Heart right ventricle (tissue), 16 donors: ENCODE data around the gene PLCB4. TPM values are rescaled to one million over a fixed set of nuclear protein-coding genes. Genes with fewer than 3 reads are reported as not detected.
A peak's percentile ranks its signal among the peaks of the same experiment; 100 is the strongest.

Experiments
- ATAC-seq, 8 donors: fragments of 200-7000 bp; cut with Tn5 transposase; one replicate each; pipeline ENCODE4 v1.9.1; 2020; ENCODE audit warnings: mild to moderate bottlenecking in 8 of 8, moderate library complexity in 8 of 8, moderate number of reproducible peaks in 1 of 8
- DNase-seq, 2 donors: peaks; one replicate each; pipeline ENCODE4 v3.0.0-alpha.2; 2020
- H3K27ac ChIP-seq, 10 donors: fragments of 200-600 bp; sonication (generic) in 2 of 10; one replicate each; pipeline versions ENCODE4 v1.5.0 to v1.8.0; 2020 to 2022; ENCODE audit warnings: mild to moderate bottlenecking in 3 of 10
- H3K27me3 ChIP-seq, 7 donors: fragments of 200-600 bp; one replicate each; pipeline ENCODE4 v1.8.0; 2021 to 2022; ENCODE audit warnings: mild to moderate bottlenecking in 2 of 7
- H3K36me3 ChIP-seq, 9 donors: fragments of 200-600 bp; sonication (generic) in 1 of 9; one replicate each; pipeline versions ENCODE4 v1.5.0 to v1.8.0; 2020 to 2022; ENCODE audit warnings: mild to moderate bottlenecking in 2 of 9
- H3K4me1 ChIP-seq, 9 donors: fragments of 200-600 bp; sonication (generic) in 1 of 9; one replicate each; pipeline versions ENCODE4 v1.5.0 to v1.8.0; 2020 to 2022; ENCODE audit warnings: mild to moderate bottlenecking in 4 of 9
- H3K4me3 ChIP-seq, 10 donors: fragments of 200-600 bp; sonication (generic) in 2 of 10; one replicate each; pipeline versions ENCODE4 v1.5.0 to v1.8.0; 2020 to 2022; ENCODE audit warnings: mild to moderate bottlenecking in 7 of 10, moderate library complexity in 2 of 10
- H3K9me3 ChIP-seq, 11 donors: fragments of 200-600 bp in 10 of 11; sonication (generic) in 2 of 11; one replicate each; pipeline versions ENCODE4 v1.5.0 to v1.8.0; 2013 to 2022; ENCODE audit warnings: mild to moderate bottlenecking in 2 of 11, control low read depth in 1 of 11, moderate library complexity in 1 of 11
- CTCF ChIP-seq, 9 donors: fragments of 200-600 bp; sonication (generic) in 2 of 9; IDR thresholded peaks; one replicate each; pipeline versions ENCODE4 v1.5.0 to v1.8.0; 2021 to 2022; ENCODE audit warnings: antibody characterized with exemption in 9 of 9, mild to moderate bottlenecking in 5 of 9, moderate library complexity in 1 of 9
- WGBS, 2 donors: extraction: QIAGEN DNeasy Blood & Tissue Kit; methylation state at CpG; one replicate each; pipeline ENCODE4 v1.1.7; 2013; ENCODE audit warnings: inconsistent platforms in 1 of 2; 5-methylcytosine and 5-hydroxymethylcytosine counted together
- intact Hi-C, 10 donors: fragments of 100-400 bp; cut with DNase I; formaldehyde crosslinking; loops; one replicate each; pipeline versions ENCODE4 v1.11.1 to v1.14.2; 2022
- polyA plus RNA-seq, 2 donors: library from polyadenylated mRNA; stranded (reverse); fragments of 200-250 nt; gene quantifications; one replicate each; pipeline ENCODE4 v1.2.3, GENCODE V29; 2013
- total RNA-seq, 10 donors: library from RNA; stranded (reverse); fragmentation: NEBNext Ultra II Directional in 3 of 10; extraction: Animal tissue kit (Norgen Biotek cat#: 25700) in 3 of 10; gene quantifications; one replicate each; pipeline versions ENCODE4 v1.2.1 to v1.2.4, GENCODE V29; 2021 to 2023
- donor health status: Arrhythmogenic right ventricular cardiomyopathy.
- donor health status: ischemic (EF 13 %, LVEDD 7.1; RV severe dilation, severe dysfunction).
- donor health status: healthy with polysubstance abuse.
- donor health status: DM: no; HTN: yes; CAD: no.
- donor health status: DM: no; HTN: no; CAD: no.
- donor health status: ischemic (EF 25% LVEDD 6.9; RV normal size, moderate dysfunction).
- donor health status: ischemic (EF 25% LVEDD 5.7; RV mildly dilated, moderate dysfunction).
- donor health status: healthy.
- donor health status: DM: yes; HTN: yes; CAD: no.
- donor health status: Ischemic cardiomyopathy.
- donor health status: ischemic (EF 35%, LVEDD 5.7; RV mildly dilated, moderate dysfunction).
- donor health status: nonischemic (EF 11% LVEDD 7.7; RV severe dilation, severe dysfunction).
- donor health status: DM: yes; HTN: yes; CAD: no.
- donor health status: PGD.
- donor health status: ischemic (EF 29% LVEDD 5.4; RV normal size, mild dysfunction).
- donor health status: nonischemic (EF 23%, LVEDD 6.1; RV moderate dilation, normal function).

Gene PLCB4
- total and polyA plus RNA-seq, 12 donors, result 3.6 to 33.3 (median 28.4) TPM

GRCh38 chr20:9144643-9145042, 75.8 kb downstream of the PLCB4 start:
- peaks cover 0 to 1% (median 0%) of the 10 kb centered on the region in 11 donors for H3K9me3 ChIP-seq
- intact Hi-C loops, result no loop called here
- peaks cover 9 to 66% (median 43%) of the 10 kb centered on the region in 9 donors for H3K4me1 ChIP-seq
- H3K4me3 ChIP-seq, result no peak overlapping the region
- ATAC-seq (no peak), DNase-seq (no peak)
- H3K27me3 ChIP-seq, result no peaks in the 10 kb centered on the region
- no peak for TF ChIP-seq CTCF (IDR thresholded peaks at IDR 0.05)
- WGBS, 2 donors, result 21 to 64% methylated on average over 2 of the region's 2 CpGs
- H3K27ac ChIP-seq, result peak overlapping the region in 2 of 10 donors; percentile 27 to 48
- no peaks in the 10 kb centered on the region for H3K36me3 ChIP-seq

GRCh38 chr20:9145142-9145541, 76.3 kb downstream of the PLCB4 start:
- Histone ChIP-seq H3K27ac (peak overlapping the region in 1 of 10 donors; percentile 48), H3K4me1 (peaks cover 9 to 65% (median 43%) of the 10 kb centered on the region in 9 donors), H3K9me3 (no peaks in the 10 kb centered on the region), H3K36me3 (no peaks in the 10 kb centered on the region), H3K4me3 (no peak overlapping the region), H3K27me3 (no peaks in the 10 kb centered on the region)
- no peak for TF ChIP-seq CTCF (IDR thresholded peaks at IDR 0.05)
- ATAC-seq (no peak), DNase-seq (no peak)
- intact Hi-C loops, result no loop called here

GRCh38 chr20:9146649-9147048, 77.8 kb downstream of the PLCB4 start:
- Histone ChIP-seq H3K9me3 (peaks cover 0 to 3% (median 0%) of the 10 kb centered on the region in 11 donors), H3K4me3 (no peak overlapping the region), H3K36me3 (no peaks in the 10 kb centered on the region), H3K27me3 (no peaks in the 10 kb centered on the region), H3K27ac (no peak overlapping the region), H3K4me1 (peaks cover 9 to 67% (median 39%) of the 10 kb centered on the region in 9 donors)
- no peak for DNase-seq
- TF ChIP-seq CTCF (IDR thresholded peaks at IDR 0.05), result no peak
- no peak for ATAC-seq
- intact Hi-C loops, result no loop called here
- WGBS, 2 donors, result 97% methylated on average over 2 of the region's 2 CpGs

- peak overlapping the region in 1 of 10 donors; percentile 18 for H3K27ac ChIP-seq
- intact Hi-C loops, result no loop called here
- ATAC-seq, result peak in 3 of 8 donors; percentile 57 to 68 (median 64)
- no peak for TF ChIP-seq CTCF (IDR thresholded peaks at IDR 0.05)
- no peaks in the 10 kb centered on the region for H3K36me3 ChIP-seq
- WGBS, 2 donors, result 58 to 65% methylated on average over 2 of the region's 2 CpGs
- H3K9me3 ChIP-seq, result peaks cover 0 to 12% (median 5%) of the 10 kb centered on the region in 11 donors
- no peaks in the 10 kb centered on the region for H3K27me3 ChIP-seq
- peaks cover 9 to 66% (median 39%) of the 10 kb centered on the region in 9 donors for H3K4me1 ChIP-seq
- H3K4me3 ChIP-seq, result no peak overlapping the region
- DNase-seq, result no peak
Observed at GRCh38 chr20:9147547-9148024, 78.7 kb downstream of the PLCB4 start.
